NCI-H345 (cell line): Measurements from ENCODE around the gene FAM227B.
A peak's percentile ranks its signal among the peaks of the same experiment; 100 is the strongest.
"Not testable (repeated sequence)": the region's sequence is repeated elsewhere in the genome, so short reads cannot be mapped to it uniquely, and the experiment has no call there.

Experiments used
- DNase-seq: peaks from one replicate; lab custom pipeline; 2025; lab: John Stamatoyannopoulos, UW

Gene FAM227B

GRCh38 chr15:49372366-49372765 lies 248.3 kb downstream of the FAM227B start:
- DNase-seq = no peak

- DNase-seq = peak; percentile 0
Observed at GRCh38 chr15:49370782-49371181, 249.8 kb downstream of the FAM227B start.

GRCh38 chr15:49366496-49366895 lies 254.1 kb downstream of the FAM227B start:
- DNase-seq = no peak

- no peak for DNase-seq
Observed at GRCh38 chr15:49361370-49361769, 259.2 kb downstream of the FAM227B start.

- not testable (repeated sequence) for DNase-seq
Observed at GRCh38 chr15:49354439-49354838, 266.2 kb downstream of the FAM227B start.

- no peak for DNase-seq
Observed at GRCh38 chr15:49343546-49343945, 277.1 kb downstream of the FAM227B start.

GRCh38 chr15:49339656-49340055 lies 281.0 kb downstream of the FAM227B start:
- DNase-seq = no peak

- DNase-seq = no peak
Observed at GRCh38 chr15:49331951-49332350, 288.7 kb downstream of the FAM227B start.

GRCh38 chr15:49331442-49331841 lies 289.2 kb downstream of the FAM227B start:
- no peak for DNase-seq

GRCh38 chr15:49330166-49330565 lies 290.5 kb downstream of the FAM227B start:
- DNase-seq = no peak

GRCh38 chr15:49328941-49329340 lies 291.7 kb downstream of the FAM227B start:
- no peak for DNase-seq

GRCh38 chr15:49327927-49328326 lies 292.7 kb downstream of the FAM227B start:
- DNase-seq = no peak

- no peak for DNase-seq
Observed at GRCh38 chr15:49323207-49323606, 297.4 kb downstream of the FAM227B start.

- DNase-seq = no peak
Observed at GRCh38 chr15:49320351-49320750, 300.3 kb downstream of the FAM227B start.

- no peak for DNase-seq
Observed at GRCh38 chr15:49315391-49315823, 305.2 kb downstream of the FAM227B start.

GRCh38 chr15:49314716-49315115 lies 305.9 kb downstream of the FAM227B start:
- DNase-seq = no peak

GRCh38 chr15:49313650-49314049 lies 307.0 kb downstream of the FAM227B start:
- DNase-seq = no peak

- no peak for DNase-seq
Observed at GRCh38 chr15:49309889-49310288, 310.7 kb downstream of the FAM227B start.

- DNase-seq = no peak
Observed at GRCh38 chr15:49308686-49309085, 311.9 kb downstream of the FAM227B start.

GRCh38 chr15:49306551-49306950 lies 314.1 kb downstream of the FAM227B start:
- no peak for DNase-seq

- no peak for DNase-seq
Observed at GRCh38 chr15:49303003-49303402, 317.6 kb downstream of the FAM227B start.

- DNase-seq = no peak
Observed at GRCh38 chr15:49301562-49301961, 319.1 kb downstream of the FAM227B start.

- DNase-seq = no peak
Observed at GRCh38 chr15:49300856-49301255, 319.8 kb downstream of the FAM227B start.

GRCh38 chr15:49297584-49297983 lies 323.0 kb downstream of the FAM227B start:
- DNase-seq = no peak

- DNase-seq = no peak
Observed at GRCh38 chr15:49296258-49296657, 324.4 kb downstream of the FAM227B start.
